Liver (tissue), 9 donors: ENCODE results near the gene TP73. TPM values are rescaled to one million over a fixed set of nuclear protein-coding genes. Genes with fewer than 3 reads are reported as not detected.

Source experiments
- DNase-seq: peaks from one replicate; pipeline ENCODE4 v3.0.0-alpha.2; 2017; ENCODE audit warnings: low spot score
- H3K27ac ChIP-seq, 2 donors: one replicate each; pipeline ENCODE4 v1.7.0; 2013; ENCODE audit warnings: inconsistent platforms in 2 of 2, low read length in 2 of 2, control low read depth in 1 of 2, low read depth in 1 of 2, mild to moderate bottlenecking in 1 of 2
- H3K27me3 ChIP-seq, 4 donors: one replicate each; pipeline versions ENCODE4 v1.6.1 to v1.7.0; 2013; ENCODE audit warnings: low read length in 3 of 4, inconsistent platforms in 1 of 4, mild to moderate bottlenecking in 1 of 4, moderate library complexity in 1 of 4; ENCODE audit not compliant: control insufficient read depth in 4 of 4, insufficient read depth in 4 of 4
- H3K36me3 ChIP-seq, 4 donors: one replicate each; pipeline versions ENCODE4 v1.6.1 to v1.7.0; 2013; ENCODE audit warnings: low read length in 3 of 4, mild to moderate bottlenecking in 3 of 4, low read depth in 1 of 4, moderate library complexity in 1 of 4; ENCODE audit not compliant: control insufficient read depth in 4 of 4, insufficient read depth in 3 of 4
- H3K4me1 ChIP-seq, 4 donors: one replicate each; pipeline versions ENCODE4 v1.6.1 to v1.7.0; 2013; ENCODE audit warnings: low read length in 3 of 4, mild to moderate bottlenecking in 3 of 4, moderate library complexity in 1 of 4; ENCODE audit not compliant: control insufficient read depth in 4 of 4, insufficient read depth in 4 of 4
- H3K4me3 ChIP-seq, 3 donors: one replicate each; pipeline versions ENCODE4 v1.6.1 to v1.7.0; 2013; ENCODE audit warnings: low read length in 3 of 3, control low read depth in 1 of 3, low read depth in 1 of 3, mild to moderate bottlenecking in 1 of 3
- H3K9ac ChIP-seq, 2 donors: one replicate each; pipeline ENCODE4 v1.7.0; 2013; ENCODE audit warnings: low read length in 2 of 2, mild to moderate bottlenecking in 2 of 2, moderate library complexity in 2 of 2, control low read depth in 1 of 2, low read depth in 1 of 2
- H3K9me3 ChIP-seq, 4 donors: one replicate each; pipeline versions ENCODE4 v1.6.1 to v1.7.0; 2013; ENCODE audit warnings: low read length in 3 of 4; ENCODE audit not compliant: control insufficient read depth in 4 of 4
- EGR1 ChIP-seq, 2 donors: IDR thresholded peaks; 2 replicates each; pipeline ENCODE4 v1.6.1; 2016 to 2018; ENCODE audit warnings: antibody characterized with exemption in 2 of 2, low read depth in 2 of 2
- FOXA1 ChIP-seq: IDR thresholded peaks from 2 replicates; pipeline ENCODE4 v1.6.1; 2016; ENCODE audit warnings: antibody characterized with exemption
- FOXA2 ChIP-seq: IDR thresholded peaks from 2 replicates; pipeline ENCODE4 v1.6.1; 2016; ENCODE audit warnings: antibody characterized with exemption
- GABPA ChIP-seq, 2 donors: IDR thresholded peaks in 1 of 2; conservative IDR thresholded peaks in 1 of 2; 2 replicates each; pipeline ENCODE4 v1.6.1; 2016; ENCODE audit warnings: antibody characterized with exemption in 2 of 2, mild to moderate bottlenecking in 1 of 2, moderate library complexity in 1 of 2
- HNF4A ChIP-seq, 2 donors: conservative IDR thresholded peaks; 2 replicates each; pipeline ENCODE4 v1.6.1; 2016; ENCODE audit warnings: antibody characterized with exemption in 2 of 2, mild to moderate bottlenecking in 2 of 2
- HNF4G ChIP-seq: IDR thresholded peaks from 2 replicates; pipeline ENCODE4 v1.6.1; 2016; ENCODE audit warnings: antibody characterized with exemption
- JUND ChIP-seq, 2 donors: IDR thresholded peaks; 2 replicates each; pipeline ENCODE4 v1.6.1; 2016; ENCODE audit warnings: antibody characterized with exemption in 2 of 2
- NR2F2 ChIP-seq: IDR thresholded peaks from 2 replicates; pipeline ENCODE4 v1.6.1; 2016; ENCODE audit warnings: antibody characterized with exemption
- RAD21 ChIP-seq, 2 donors: IDR thresholded peaks; 2 replicates each; pipeline ENCODE4 v1.6.1; 2016; ENCODE audit warnings: antibody characterized with exemption in 2 of 2, mild to moderate bottlenecking in 2 of 2
- RXRA ChIP-seq, 2 donors: IDR thresholded peaks; 2 replicates each; pipeline ENCODE4 v1.6.1; 2017 to 2018; ENCODE audit warnings: antibody characterized with exemption in 2 of 2, mild to moderate bottlenecking in 1 of 2
- SP1 ChIP-seq: IDR thresholded peaks from 2 replicates; pipeline ENCODE4 v1.6.1; 2018; ENCODE audit warnings: antibody characterized with exemption, mild to moderate bottlenecking
- TAF1 ChIP-seq: conservative IDR thresholded peaks from 2 replicates; pipeline ENCODE4 v1.6.1; 2016; ENCODE audit warnings: antibody characterized with exemption, mild to moderate bottlenecking
- YY1 ChIP-seq: IDR thresholded peaks from 2 replicates; pipeline ENCODE4 v1.6.1; 2016; ENCODE audit warnings: antibody characterized with exemption, mild to moderate bottlenecking
- WGBS: extraction: QIAGEN DNeasy Blood & Tissue Kit; methylation state at CpG from one replicate; pipeline ENCODE4 v1.1.7; 2013; 5-methylcytosine and 5-hydroxymethylcytosine counted together
- polyA plus RNA-seq, 2 donors: library from polyadenylated mRNA; stranded (reverse) in 1 of 2; unstranded in 1 of 2; fragments of 200-250 nt in 1 of 2; fragments of >200 nt in 1 of 2; fragmentation: Nextera tagmentation in 1 of 2; extraction: Ambion mirVana in 1 of 2; gene quantifications; one replicate each; pipeline versions ENCODE4 v1.2.1 to v1.2.3, GENCODE V29; 2013 to 2015
- total RNA-seq, 2 donors: library from RNA; depleted of rRNA; stranded (reverse); fragments of >200 nt; gene quantifications; one replicate each; pipeline ENCODE4 v1.2.3, GENCODE V29; 2014
- TF ChIP-seq, protein P1 (sequence below): IDR thresholded peaks from 2 replicates; pipeline ENCODE4 v1.6.1; 2016; ENCODE audit warnings: antibody characterized with exemption, mild to moderate bottlenecking
- TF ChIP-seq, protein P2 (sequence below): IDR thresholded peaks from 2 replicates; pipeline ENCODE4 v1.6.1; 2016; ENCODE audit warnings: antibody characterized with exemption
- TF ChIP-seq, protein P3 (sequence below): IDR thresholded peaks from 2 replicates; pipeline ENCODE4 v1.6.1; 2016; ENCODE audit warnings: antibody characterized with exemption
- TF ChIP-seq, protein P4 (sequence below): IDR thresholded peaks from 2 replicates; pipeline ENCODE4 v1.6.1; 2016; ENCODE audit warnings: antibody characterized with exemption
- donor health status: healthy.
- donor health status: healthy.
- donor health status: healthy.
- donor health status: healthy.
- donor health status: healthy.

The TP73 gene
- total and polyA plus RNA-seq, 4 donors = 0.08 to 0.29 (median 0.18) TPM

DNA sequence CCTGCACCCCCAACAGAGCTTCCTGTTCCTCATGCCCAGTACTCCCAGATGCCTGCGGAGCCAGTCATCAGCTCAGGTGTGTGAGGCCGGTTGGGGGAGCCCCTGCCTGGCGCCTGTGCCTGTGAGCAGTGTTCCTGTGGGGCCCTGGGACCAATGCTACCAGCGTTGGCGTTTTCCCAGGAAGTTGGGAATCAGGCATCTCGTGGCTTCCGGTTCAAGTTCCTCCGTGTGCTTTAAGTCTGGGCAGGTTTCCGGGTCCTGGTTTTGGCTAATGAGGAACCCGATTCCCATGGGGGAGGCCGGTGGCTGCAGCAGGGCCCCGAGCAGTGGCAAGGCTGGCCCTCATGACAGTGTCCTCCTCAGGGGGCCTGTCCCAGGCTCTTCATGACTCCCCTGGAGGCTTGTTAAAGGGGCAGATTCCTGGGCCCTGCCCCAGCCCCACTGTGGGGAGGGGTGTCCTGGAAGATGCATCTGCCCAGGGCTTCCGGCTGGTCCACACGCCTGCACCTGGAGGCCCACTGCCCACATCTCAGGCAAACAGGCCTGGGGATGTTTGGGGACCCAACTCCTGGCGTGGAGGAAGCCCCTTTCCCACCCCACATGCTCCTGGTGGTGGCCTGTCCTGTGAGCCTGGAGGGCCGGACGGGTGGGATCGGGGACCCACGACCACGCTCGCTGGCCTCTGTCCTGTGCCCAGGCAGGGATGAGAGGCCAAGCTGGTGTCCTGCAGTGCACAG, 26.2 kb downstream of the TP73 start (continued):
- TF ChIP-seq, protein P1, sequence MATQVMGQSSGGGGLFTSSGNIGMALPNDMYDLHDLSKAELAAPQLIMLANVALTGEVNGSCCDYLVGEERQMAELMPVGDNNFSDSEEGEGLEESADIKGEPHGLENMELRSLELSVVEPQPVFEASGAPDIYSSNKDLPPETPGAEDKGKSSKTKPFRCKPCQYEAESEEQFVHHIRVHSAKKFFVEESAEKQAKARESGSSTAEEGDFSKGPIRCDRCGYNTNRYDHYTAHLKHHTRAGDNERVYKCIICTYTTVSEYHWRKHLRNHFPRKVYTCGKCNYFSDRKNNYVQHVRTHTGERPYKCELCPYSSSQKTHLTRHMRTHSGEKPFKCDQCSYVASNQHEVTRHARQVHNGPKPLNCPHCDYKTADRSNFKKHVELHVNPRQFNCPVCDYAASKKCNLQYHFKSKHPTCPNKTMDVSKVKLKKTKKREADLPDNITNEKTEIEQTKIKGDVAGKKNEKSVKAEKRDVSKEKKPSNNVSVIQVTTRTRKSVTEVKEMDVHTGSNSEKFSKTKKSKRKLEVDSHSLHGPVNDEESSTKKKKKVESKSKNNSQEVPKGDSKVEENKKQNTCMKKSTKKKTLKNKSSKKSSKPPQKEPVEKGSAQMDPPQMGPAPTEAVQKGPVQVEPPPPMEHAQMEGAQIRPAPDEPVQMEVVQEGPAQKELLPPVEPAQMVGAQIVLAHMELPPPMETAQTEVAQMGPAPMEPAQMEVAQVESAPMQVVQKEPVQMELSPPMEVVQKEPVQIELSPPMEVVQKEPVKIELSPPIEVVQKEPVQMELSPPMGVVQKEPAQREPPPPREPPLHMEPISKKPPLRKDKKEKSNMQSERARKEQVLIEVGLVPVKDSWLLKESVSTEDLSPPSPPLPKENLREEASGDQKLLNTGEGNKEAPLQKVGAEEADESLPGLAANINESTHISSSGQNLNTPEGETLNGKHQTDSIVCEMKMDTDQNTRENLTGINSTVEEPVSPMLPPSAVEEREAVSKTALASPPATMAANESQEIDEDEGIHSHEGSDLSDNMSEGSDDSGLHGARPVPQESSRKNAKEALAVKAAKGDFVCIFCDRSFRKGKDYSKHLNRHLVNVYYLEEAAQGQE = no peak
- TF ChIP-seq HNF4A (conservative IDR thresholded peaks at IDR 0.05) (no peak), NR2F2 (no peak)

DNA sequence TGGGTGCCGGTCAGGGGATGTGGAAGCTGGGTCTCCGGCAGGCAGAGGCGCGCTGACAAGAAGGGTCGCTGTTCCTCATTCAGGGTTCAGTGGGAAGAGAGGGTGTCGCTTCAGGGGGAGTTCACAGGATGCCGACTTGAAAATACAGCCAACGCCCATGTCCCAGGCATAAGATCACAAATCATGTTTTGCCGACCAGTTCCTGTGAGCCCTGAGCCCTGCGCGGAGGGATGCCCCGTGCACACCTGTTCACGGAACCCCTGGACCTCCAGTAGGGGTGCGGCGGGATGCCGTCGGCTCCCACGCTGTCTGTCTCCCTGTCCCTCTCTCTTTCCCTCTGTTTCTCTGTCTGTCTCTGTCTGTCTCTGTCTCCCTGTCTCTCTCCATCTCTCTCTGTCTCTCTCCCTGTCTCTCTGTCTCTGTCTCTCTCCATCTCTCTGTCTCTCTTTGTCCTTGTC, 26.8 kb downstream of the TP73 start:
- no peaks in the 10 kb centered on the region for H3K9me3 ChIP-seq
- no peak overlapping the region for H3K9ac ChIP-seq
- H3K36me3 ChIP-seq = no peaks in the 10 kb centered on the region
- 81% methylated on average over 18 of the region's 18 CpGs for WGBS
- DNase-seq = no peak
- H3K4me1 ChIP-seq = no peaks in the 10 kb centered on the region
- H3K4me3 ChIP-seq = no peak overlapping the region
- TF ChIP-seq GABPA (IDR thresholded peaks at IDR 0.05 in 1 of 2, conservative IDR thresholded peaks at IDR 0.05 in 1 of 2) (no peak), NR2F2 (no peak), RXRA (IDR thresholded peaks at IDR 0.05) (no peak), RAD21 (IDR thresholded peaks at IDR 0.05) (no peak), HNF4G (no peak), FOXA1 (no peak), YY1 (no peak), TAF1 (no peak), EGR1 (IDR thresholded peaks at IDR 0.05; ENCODE audit: low read depth in 2 of 2) (no peak)
- TF ChIP-seq, protein P2, sequence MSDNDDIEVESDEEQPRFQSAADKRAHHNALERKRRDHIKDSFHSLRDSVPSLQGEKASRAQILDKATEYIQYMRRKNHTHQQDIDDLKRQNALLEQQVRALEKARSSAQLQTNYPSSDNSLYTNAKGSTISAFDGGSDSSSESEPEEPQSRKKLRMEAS = no peak
- no peaks in the 10 kb centered on the region for H3K27me3 ChIP-seq
- no peak overlapping the region for H3K27ac ChIP-seq

DNA sequence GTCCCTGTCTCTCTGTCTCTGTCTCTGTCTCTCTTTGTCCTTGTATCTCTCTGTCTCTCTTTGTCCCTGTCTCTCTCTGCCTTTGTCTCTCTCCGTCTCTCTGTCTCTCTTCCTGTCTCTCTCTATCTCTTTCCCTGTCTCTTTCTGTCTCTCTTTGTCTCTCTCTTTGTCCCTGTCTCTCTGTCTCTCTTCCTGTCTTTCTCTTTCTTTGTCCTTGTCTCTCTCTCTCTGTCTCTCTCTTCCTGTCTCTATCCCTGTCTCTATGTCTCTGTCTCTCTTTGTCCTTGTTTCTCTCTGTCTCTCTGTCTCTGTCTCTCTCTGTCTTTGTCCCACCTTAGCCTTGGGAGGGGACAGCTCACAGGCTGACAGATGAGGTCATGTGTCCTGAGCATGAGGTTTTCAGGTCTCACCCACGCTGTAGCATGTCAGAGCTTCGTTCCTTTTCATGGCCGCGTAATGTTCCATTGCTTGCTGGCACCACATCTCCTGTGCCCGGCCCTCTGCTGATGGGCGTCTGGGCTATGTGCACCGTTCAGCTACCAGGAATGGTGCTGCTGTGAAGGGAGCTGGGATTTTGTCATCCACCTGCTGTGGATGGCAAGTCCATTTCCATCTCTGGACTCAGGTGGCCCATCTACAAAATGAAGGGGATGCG, 27.6 kb downstream of the TP73 start:
- Histone ChIP-seq H3K4me3 (no peak overlapping the region), H3K4me1 (no peaks in the 10 kb centered on the region), H3K27me3 (no peaks in the 10 kb centered on the region), H3K36me3 (no peaks in the 10 kb centered on the region), H3K27ac (no peak overlapping the region), H3K9me3 (no peaks in the 10 kb centered on the region), H3K9ac (no peak overlapping the region)
- no peak for DNase-seq
- WGBS = 91% methylated on average over 9 of the region's 9 CpGs
- TF ChIP-seq, protein P2 = no peak
- TF ChIP-seq RXRA (IDR thresholded peaks at IDR 0.05) = no peak
- TF ChIP-seq, protein P3, sequence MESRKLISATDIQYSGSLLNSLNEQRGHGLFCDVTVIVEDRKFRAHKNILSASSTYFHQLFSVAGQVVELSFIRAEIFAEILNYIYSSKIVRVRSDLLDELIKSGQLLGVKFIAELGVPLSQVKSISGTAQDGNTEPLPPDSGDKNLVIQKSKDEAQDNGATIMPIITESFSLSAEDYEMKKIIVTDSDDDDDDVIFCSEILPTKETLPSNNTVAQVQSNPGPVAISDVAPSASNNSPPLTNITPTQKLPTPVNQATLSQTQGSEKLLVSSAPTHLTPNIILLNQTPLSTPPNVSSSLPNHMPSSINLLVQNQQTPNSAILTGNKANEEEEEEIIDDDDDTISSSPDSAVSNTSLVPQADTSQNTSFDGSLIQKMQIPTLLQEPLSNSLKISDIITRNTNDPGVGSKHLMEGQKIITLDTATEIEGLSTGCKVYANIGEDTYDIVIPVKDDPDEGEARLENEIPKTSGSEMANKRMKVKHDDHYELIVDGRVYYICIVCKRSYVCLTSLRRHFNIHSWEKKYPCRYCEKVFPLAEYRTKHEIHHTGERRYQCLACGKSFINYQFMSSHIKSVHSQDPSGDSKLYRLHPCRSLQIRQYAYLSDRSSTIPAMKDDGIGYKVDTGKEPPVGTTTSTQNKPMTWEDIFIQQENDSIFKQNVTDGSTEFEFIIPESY = no peak
- TF ChIP-seq SP1 = no peak
- TF ChIP-seq, protein P4, sequence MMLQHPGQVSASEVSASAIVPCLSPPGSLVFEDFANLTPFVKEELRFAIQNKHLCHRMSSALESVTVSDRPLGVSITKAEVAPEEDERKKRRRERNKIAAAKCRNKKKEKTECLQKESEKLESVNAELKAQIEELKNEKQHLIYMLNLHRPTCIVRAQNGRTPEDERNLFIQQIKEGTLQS = no peak
- TF ChIP-seq, protein P1 = no peak
- TF ChIP-seq FOXA1 = no peak
- TF ChIP-seq FOXA2 = no peak
- TF ChIP-seq HNF4G = no peak
- no peak for TF ChIP-seq EGR1 (IDR thresholded peaks at IDR 0.05; ENCODE audit: low read depth in 2 of 2)
- no peak for TF ChIP-seq HNF4A (conservative IDR thresholded peaks at IDR 0.05)
- TF ChIP-seq GABPA (IDR thresholded peaks at IDR 0.05 in 1 of 2, conservative IDR thresholded peaks at IDR 0.05 in 1 of 2) = no peak
- no peak for TF ChIP-seq NR2F2
- no peak for TF ChIP-seq JUND (IDR thresholded peaks at IDR 0.05)
- TF ChIP-seq RAD21 (IDR thresholded peaks at IDR 0.05) = no peak
- no peak for TF ChIP-seq YY1
